ENCODE data around the gene ZMPSTE24. TPM values are rescaled to one million over a fixed set of nuclear protein-coding genes. Genes with fewer than 3 reads are reported as not detected.

ZMPSTE24 gene
- total and polyA plus RNA-seq, 10 of the 15 experiments (the other 5 are each of a cell fraction or from before 2014, with no cell fraction given), result 21.5 to 84.4 (median 43.6) TPM

GRCh38 chr1:40241362-40241761 lies 16.7 kb upstream of the ZMPSTE24 start:
- no peak overlapping the region for H3K4me3 ChIP-seq
- H4K20me1 ChIP-seq (ENCODE audit: control insufficient read depth, insufficient read depth), result no peaks in the 10 kb centered on the region
- ATAC-seq, result peak; percentile 41

More at GRCh38 chr1:40241362-40241761, 16.7 kb upstream of the ZMPSTE24 start:
- 15% methylated on average over 1 of the region's 1 CpG for WGBS (ENCODE audit: insufficient coverage, insufficient replicate concordance, low lambda C conversion rate, missing lambda C conversion rate)
- no peaks in the 10 kb centered on the region for H3K79me2 ChIP-seq (ENCODE audit: control insufficient read depth, insufficient read depth, low read length)
- no peaks in the 10 kb centered on the region for H3K9me3 ChIP-seq (replicated peaks; ENCODE audit: control insufficient read depth, insufficient read depth, low read length)
- H3K4me1 ChIP-seq (ENCODE audit: control insufficient read depth, insufficient read depth, low read length), result peaks cover 13% of the 10 kb centered on the region
- DNase-seq (ENCODE audit: low read depth, low spot score) (no peak), FAIRE-seq (no peak)
- peak overlapping the region; percentile 69 for H3K4me2 ChIP-seq (ENCODE audit: control insufficient read depth, insufficient read depth)
- no TSS peak for BruUV-seq (replicated peaks)
- RAD21 ChIA-PET (ENCODE audit: unreplicated experiment), result interaction anchor here (1.0 to 4.0 kb wide), 9 partner anchors 10 to 163 kb away, joined by 3 to 28 read pairs (median 4); no protein-coding TSS in a partner anchor
- H3K27me3 ChIP-seq (replicated peaks in 1 of 2; ENCODE audit: control insufficient read depth in 2 of 2, insufficient read depth in 2 of 2, low read length in 1 of 2), result no peaks in the 10 kb centered on the region
- CTCF ChIA-PET, result interaction anchor here (0.9 to 6.9 kb wide), 10 partner anchors 10 to 97 kb away, joined by 3 to 33 read pairs (median 8); partner anchors contain the start of gene ZMPSTE24
- peak overlapping the region; percentile 60 for H3K27ac ChIP-seq (ENCODE audit: control insufficient read depth, insufficient read depth)
- intact Hi-C loops (cut with micrococcal nuclease; ENCODE audit: unreplicated experiment), result no loop called here
- SMC1A ChIA-PET (ENCODE audit: uncharacterized antibody, unreplicated experiment), result interaction anchor here (0.8 to 4.3 kb wide), 17 partner anchors 9 to 89 kb away, joined by 3 to 44 read pairs (median 4); partner anchors contain the start of gene ZMPSTE24
- no peak overlapping the region for H2AFZ ChIP-seq (ENCODE audit: control insufficient read depth, low read depth, low read length)
- POLR2A ChIA-PET, result interaction anchor here (0.5 to 3.3 kb wide), 11 partner anchors 10 to 152 kb away, joined by 3 to 23 read pairs (median 5); partner anchors contain the start of gene ZMPSTE24
- in situ Hi-C loops (cut with MboI), result no loop called here
- TF ChIP-seq E2F8 (IDR thresholded peaks at IDR 0.05; ENCODE audit: low read depth, partially characterized antibody) (peak; percentile 36), SMARCA5 (IDR thresholded peaks at IDR 0.05) (peak; percentile 19; the same call in 1 of the 2 replicates), POLR2AphosphoS2 (IDR thresholded peaks at IDR 0.05; ENCODE audit: low read depth, low read length) (peak; percentile 30; the same call in 1 of the 2 replicates)
- TF ChIP-seq, protein P1, sequence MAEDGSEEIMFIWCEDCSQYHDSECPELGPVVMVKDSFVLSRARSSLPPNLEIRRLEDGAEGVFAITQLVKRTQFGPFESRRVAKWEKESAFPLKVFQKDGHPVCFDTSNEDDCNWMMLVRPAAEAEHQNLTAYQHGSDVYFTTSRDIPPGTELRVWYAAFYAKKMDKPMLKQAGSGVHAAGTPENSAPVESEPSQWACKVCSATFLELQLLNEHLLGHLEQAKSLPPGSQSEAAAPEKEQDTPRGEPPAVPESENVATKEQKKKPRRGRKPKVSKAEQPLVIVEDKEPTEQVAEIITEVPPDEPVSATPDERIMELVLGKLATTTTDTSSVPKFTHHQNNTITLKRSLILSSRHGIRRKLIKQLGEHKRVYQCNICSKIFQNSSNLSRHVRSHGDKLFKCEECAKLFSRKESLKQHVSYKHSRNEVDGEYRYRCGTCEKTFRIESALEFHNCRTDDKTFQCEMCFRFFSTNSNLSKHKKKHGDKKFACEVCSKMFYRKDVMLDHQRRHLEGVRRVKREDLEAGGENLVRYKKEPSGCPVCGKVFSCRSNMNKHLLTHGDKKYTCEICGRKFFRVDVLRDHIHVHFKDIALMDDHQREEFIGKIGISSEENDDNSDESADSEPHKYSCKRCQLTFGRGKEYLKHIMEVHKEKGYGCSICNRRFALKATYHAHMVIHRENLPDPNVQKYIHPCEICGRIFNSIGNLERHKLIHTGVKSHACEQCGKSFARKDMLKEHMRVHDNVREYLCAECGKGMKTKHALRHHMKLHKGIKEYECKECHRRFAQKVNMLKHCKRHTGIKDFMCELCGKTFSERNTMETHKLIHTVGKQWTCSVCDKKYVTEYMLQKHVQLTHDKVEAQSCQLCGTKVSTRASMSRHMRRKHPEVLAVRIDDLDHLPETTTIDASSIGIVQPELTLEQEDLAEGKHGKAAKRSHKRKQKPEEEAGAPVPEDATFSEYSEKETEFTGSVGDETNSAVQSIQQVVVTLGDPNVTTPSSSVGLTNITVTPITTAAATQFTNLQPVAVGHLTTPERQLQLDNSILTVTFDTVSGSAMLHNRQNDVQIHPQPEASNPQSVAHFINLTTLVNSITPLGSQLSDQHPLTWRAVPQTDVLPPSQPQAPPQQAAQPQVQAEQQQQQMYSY (CRISPR knock-in tag; IDR thresholded peaks at IDR 0.05), result no peak
- no peak overlapping the region for H3K9ac ChIP-seq (ENCODE audit: control insufficient read depth, insufficient read depth, low read length)
- peaks cover 0 to 23% of the 10 kb centered on the region in 2 experiments; a peak in 3 of 4 replicates for H3K36me3 ChIP-seq (ENCODE audit: control insufficient read depth in 2 of 2, insufficient read depth in 2 of 2, low read length in 1 of 2)
